SH-SY5Y (cell line): ENCODE measurements around the gene HTR2B.

Experiments
- GATA2 ChIP-seq: IDR thresholded peaks from 2 replicates; pipeline ENCODE4 v1.6.1; 2011; ENCODE audit warnings: mild to moderate bottlenecking, low read depth, low read length
- GATA3 ChIP-seq: IDR thresholded peaks from 2 replicates; pipeline ENCODE4 v1.6.1; 2011; ENCODE audit warnings: low read depth, mild to moderate bottlenecking, low read length, moderate library complexity

DNA sequence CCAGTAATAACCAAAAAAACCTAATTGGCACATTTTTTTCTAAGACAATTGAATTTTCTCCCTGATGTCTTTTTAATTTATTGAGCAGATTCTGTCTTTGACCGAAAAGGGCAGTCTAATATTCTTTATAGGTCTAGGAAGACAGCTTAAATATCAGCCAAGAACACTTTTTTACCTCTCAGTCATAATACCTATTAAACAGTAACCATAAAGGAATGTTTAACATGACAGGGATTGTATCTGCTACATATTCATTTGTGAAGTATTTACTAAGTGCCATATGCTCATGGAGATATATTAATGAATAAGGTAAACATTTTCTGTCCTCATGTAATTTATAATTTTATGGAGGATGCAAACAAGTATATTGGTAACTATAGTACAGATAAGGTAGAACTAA is 3.1 kb upstream of the HTR2B start:
- TF ChIP-seq GATA3 (no peak), GATA2 (no peak)
